NCI-H460 (cell line): ENCODE results near the gene PITPNM2. TPM values are rescaled to one million over a fixed set of nuclear protein-coding genes. Genes with fewer than 3 reads are reported as not detected.

Experiments
- total RNA-seq: library from RNA; depleted of rRNA; stranded (reverse); fragments of >200 nt; shearing (Covaris generic); gene quantifications from 2 replicates; pipeline ENCODE4 v1.2.3, GENCODE V29; 2014; rRNA removed

Gene PITPNM2
- total RNA-seq, 1 experiment from 2014 or later = 4.1 TPM

Other genes with a start within 250 kb of the PITPNM2 start
- gene ABCB9, start 184.6 kb downstream of the PITPNM2 start, total RNA-seq = 2.7 and 3.9 TPM in 2 replicates
- gene OGFOD2, start 175.8 kb downstream of the PITPNM2 start, total RNA-seq = 21.0 and 21.4 TPM in 2 replicates
- gene ARL6IP4, start 170.4 kb downstream of the PITPNM2 start, total RNA-seq = 209 and 227 TPM in 2 replicates
- 82.9 and 90.6 TPM in 2 replicates for gene MPHOSPH9, start 82.1 kb upstream of the PITPNM2 start, total RNA-seq
- gene MTRFR, start 82.3 kb upstream of the PITPNM2 start, total RNA-seq = 14.3 and 18.8 TPM in 2 replicates
- gene CDK2AP1, start 120.8 kb upstream of the PITPNM2 start, total RNA-seq = 114 and 122 TPM in 2 replicates
- gene SBNO1, start 213.8 kb upstream of the PITPNM2 start, total RNA-seq = 30.7 and 37.4 TPM in 2 replicates
- gene KMT5A, start 233.0 kb upstream of the PITPNM2 start, total RNA-seq = 91.0 and 95.4 TPM in 2 replicates